Adipocyte (in vitro differentiated cells): Measurements from ENCODE around the gene UFC1.
A peak's percentile ranks its signal among the peaks of the same experiment; 100 is the strongest.

Experiments used
- DNase-seq: peaks from one replicate; pipeline ENCODE4 v3.0.0-alpha.2; 2015; ENCODE audit warnings: low read depth
- H3K27me3 ChIP-seq: replicated peaks from 2 replicates; pipeline ENCODE4 v1.7.0; 2013; ENCODE audit warnings: mild to moderate bottlenecking, low read length, moderate library complexity; ENCODE audit not compliant: control insufficient read depth, insufficient read depth
- H3K36me3 ChIP-seq: 2 replicates; pipeline ENCODE4 v1.7.0; 2013; ENCODE audit warnings: low read length, mild to moderate bottlenecking, moderate library complexity; ENCODE audit not compliant: control insufficient read depth, insufficient read depth, severe bottlenecking
- H3K4me1 ChIP-seq: 2 replicates; pipeline ENCODE4 v1.7.0; 2013; ENCODE audit warnings: mild to moderate bottlenecking, low read length, moderate library complexity; ENCODE audit not compliant: control insufficient read depth, insufficient read depth
- H3K4me3 ChIP-seq: 2 replicates; pipeline ENCODE4 v1.7.0; 2013; ENCODE audit warnings: mild to moderate bottlenecking, low read length, moderate library complexity
- H3K9ac ChIP-seq: 2 replicates; pipeline ENCODE4 v1.7.0; 2013; ENCODE audit warnings: mild to moderate bottlenecking, low read length, moderate library complexity
- H3K9me3 ChIP-seq: 2 replicates; pipeline ENCODE4 v1.7.0; 2013; ENCODE audit warnings: mild to moderate bottlenecking, low read length, moderate library complexity; ENCODE audit not compliant: control insufficient read depth

UFC1 gene

GRCh38 chr1:161121042-161121650 is 32.6 kb upstream of the UFC1 start:
- Histone ChIP-seq H3K4me1 (peaks cover 37% of the 10 kb centered on the region), H3K9ac (peak overlapping the region; percentile 2), H3K36me3 (peaks cover 54% of the 10 kb centered on the region), H3K27me3 (no peaks in the 10 kb centered on the region), H3K4me3 (no peak overlapping the region), H3K9me3 (no peaks in the 10 kb centered on the region)
- no peak for DNase-seq

DNA sequence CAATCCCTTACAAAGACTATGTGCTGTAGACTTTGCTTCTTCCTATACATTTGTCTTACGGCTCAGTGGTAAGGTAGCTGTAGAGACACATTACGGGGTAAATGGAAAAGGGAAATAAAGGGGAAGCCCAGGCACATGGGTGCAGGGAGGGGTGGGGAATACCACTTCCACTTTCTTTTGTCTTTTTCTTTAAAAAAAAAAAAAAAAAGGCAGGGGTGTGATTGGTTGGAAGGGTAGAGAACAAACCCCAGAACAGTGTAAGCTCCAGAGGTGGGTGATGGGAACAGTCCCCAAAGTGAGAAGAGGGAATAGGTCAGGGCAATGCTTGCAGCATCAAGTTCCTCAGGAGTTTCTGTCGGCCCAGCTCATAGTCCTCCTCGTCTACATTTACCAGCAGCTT is 31.9 kb upstream of the UFC1 start:
- Histone ChIP-seq H3K9ac (no peak overlapping the region), H3K4me3 (no peak overlapping the region), H3K36me3 (peaks cover 59% of the 10 kb centered on the region), H3K27me3 (no peaks in the 10 kb centered on the region), H3K4me1 (peaks cover 30% of the 10 kb centered on the region), H3K9me3 (no peaks in the 10 kb centered on the region)
- no peak for DNase-seq

- no peak for DNase-seq
- no peaks in the 10 kb centered on the region for H3K9me3 ChIP-seq
- no peaks in the 10 kb centered on the region for H3K27me3 ChIP-seq
- H3K4me1 ChIP-seq: peaks cover 32% of the 10 kb centered on the region
- no peak overlapping the region for H3K4me3 ChIP-seq
- no peak overlapping the region for H3K9ac ChIP-seq
- peaks cover 70% of the 10 kb centered on the region for H3K36me3 ChIP-seq
These were observed 30.8 kb upstream of the UFC1 start for GRCh38 chr1:161122967-161123366.

DNA sequence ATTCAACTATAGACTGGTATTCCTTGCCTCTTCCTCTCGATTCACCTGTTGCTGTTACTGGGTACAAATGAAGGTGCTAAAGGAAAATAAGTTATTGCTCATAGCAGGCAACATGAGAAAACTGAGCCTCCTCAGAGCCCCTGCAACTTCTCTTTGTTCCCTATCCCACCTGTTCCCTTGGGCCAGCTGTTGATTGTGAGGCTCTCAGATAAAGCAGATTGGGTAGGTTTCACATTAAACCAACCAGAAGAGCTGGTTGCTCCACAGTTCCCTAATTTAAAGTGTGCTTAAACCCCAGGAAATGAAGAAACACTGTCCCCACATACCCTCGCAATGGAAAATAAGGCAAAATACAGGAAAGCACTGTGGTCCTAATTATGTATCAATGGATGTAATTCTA is 26.1 kb upstream of the UFC1 start:
- no peaks in the 10 kb centered on the region for H3K27me3 ChIP-seq
- no peak overlapping the region for H3K9ac ChIP-seq
- no peak for DNase-seq
- H3K36me3 ChIP-seq: peaks cover 64% of the 10 kb centered on the region
- no peak overlapping the region for H3K4me3 ChIP-seq
- H3K4me1 ChIP-seq: peaks cover 23% of the 10 kb centered on the region
- no peaks in the 10 kb centered on the region for H3K9me3 ChIP-seq

GRCh38 chr1:161128591-161129420 is 25.0 kb upstream of the UFC1 start:
- no peak overlapping the region for H3K9ac ChIP-seq
- peaks cover 27% of the 10 kb centered on the region for H3K4me1 ChIP-seq
- DNase-seq: no peak
- H3K9me3 ChIP-seq: no peaks in the 10 kb centered on the region
- peaks cover 53% of the 10 kb centered on the region for H3K36me3 ChIP-seq
- H3K4me3 ChIP-seq: no peak overlapping the region
- no peaks in the 10 kb centered on the region for H3K27me3 ChIP-seq

- DNase-seq: no peak
- H3K27me3 ChIP-seq: no peaks in the 10 kb centered on the region
- H3K4me3 ChIP-seq: peak overlapping the region; percentile 94
- H3K4me1 ChIP-seq: peaks cover 30% of the 10 kb centered on the region
- H3K9ac ChIP-seq: peak overlapping the region; percentile 95
- no peaks in the 10 kb centered on the region for H3K9me3 ChIP-seq
- H3K36me3 ChIP-seq: peaks cover 43% of the 10 kb centered on the region
These were observed 23.5 kb upstream of the UFC1 start for GRCh38 chr1:161130266-161130665.

DNA sequence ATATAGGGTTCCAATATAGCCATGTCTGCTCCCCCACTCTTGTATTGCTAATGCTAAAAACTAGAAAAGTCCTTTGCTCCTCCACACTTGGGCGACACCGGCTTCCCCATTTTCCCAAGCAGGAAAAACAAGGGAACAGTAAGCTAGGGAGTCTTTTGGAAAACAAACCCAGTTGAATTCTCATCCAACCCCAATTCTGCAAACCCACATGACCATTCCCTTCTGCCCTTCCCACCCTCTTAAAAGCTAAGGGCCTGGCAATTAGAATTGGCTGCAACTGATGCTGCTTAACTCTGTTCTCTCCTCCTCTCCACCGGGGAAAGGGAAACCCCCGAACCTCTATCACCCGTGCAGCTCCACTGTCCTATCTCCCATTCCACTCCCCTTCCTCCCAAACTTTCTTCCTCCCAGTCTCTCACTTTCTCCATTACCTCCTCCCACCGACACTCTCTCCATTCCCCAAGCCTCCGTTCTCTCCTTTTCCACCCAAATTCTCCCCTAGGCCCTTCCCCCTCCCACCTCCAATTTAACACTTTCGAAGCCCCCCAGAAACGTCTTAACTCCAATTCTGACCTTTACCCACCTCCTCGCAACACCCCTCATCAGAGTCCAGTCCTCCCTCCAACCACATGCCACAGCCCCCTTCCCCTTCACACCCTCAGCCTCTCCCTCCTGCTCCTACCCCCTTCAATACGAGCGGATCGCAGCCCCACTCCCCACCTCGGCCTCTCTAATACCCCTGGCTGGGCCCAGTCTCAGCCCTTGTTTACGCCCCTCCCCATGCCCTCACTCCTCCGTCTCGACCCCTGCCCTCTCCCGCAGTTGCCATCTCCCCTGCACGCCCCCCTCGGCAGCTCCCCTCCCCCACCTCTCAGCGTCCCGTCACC is 22.0 kb upstream of the UFC1 start:
- peak overlapping the region; percentile 95 for H3K9ac ChIP-seq
- H3K9me3 ChIP-seq: no peaks in the 10 kb centered on the region
- DNase-seq: peak; percentile 67
- no peaks in the 10 kb centered on the region for H3K27me3 ChIP-seq
- H3K4me3 ChIP-seq: peak overlapping the region; percentile 94
- peaks cover 30% of the 10 kb centered on the region for H3K4me1 ChIP-seq
- H3K36me3 ChIP-seq: peaks cover 33% of the 10 kb centered on the region

DNA sequence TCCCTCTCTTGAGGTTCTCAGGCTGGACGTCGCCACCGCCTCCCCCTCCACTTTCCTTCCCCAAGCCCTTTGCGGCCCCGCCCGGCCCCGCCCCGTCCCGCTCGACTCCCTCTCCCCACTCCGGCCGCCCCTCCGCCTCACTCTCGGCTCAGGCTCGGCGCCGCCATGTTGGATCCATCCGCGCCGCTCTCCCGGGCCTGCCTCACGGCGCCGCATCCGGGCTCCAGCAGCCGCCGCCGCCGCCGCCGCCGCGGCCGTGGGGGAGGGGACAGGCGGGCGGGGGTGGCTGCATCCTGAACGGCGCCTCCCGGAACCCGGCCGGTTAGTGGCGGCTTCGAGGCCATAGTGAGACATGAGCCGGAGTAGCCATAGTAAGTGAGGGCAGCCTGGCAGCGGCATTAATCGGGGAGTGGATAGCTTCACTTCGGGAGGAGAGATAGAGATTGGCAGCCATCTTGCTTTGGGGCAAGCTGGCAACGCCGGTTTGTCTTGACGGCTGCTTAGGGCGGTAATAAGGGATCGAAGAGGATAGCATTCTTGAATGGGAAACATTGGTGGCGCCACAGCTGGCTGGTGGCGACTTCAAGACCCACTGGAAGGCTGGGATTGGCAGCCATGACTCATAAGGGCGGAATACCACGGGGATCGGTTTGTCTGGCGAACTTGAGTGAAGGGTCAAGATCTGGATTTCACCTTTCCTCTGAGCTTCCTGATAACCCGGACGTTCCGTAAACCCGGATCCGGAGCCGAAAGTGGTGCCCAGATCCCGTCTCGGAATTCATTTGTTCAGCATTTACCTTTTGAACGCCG is 21.2 kb upstream of the UFC1 start, which contains the start of gene DEDD:
Gene DEDD, minus strand, starts transcription at position 258 of the 810 bp plus-strand sequence. CDS start 8,205 bp downstream, outside the sequence.
- H3K9me3 ChIP-seq: no peaks in the 10 kb centered on the region
- H3K27me3 ChIP-seq: no peaks in the 10 kb centered on the region
- peaks cover 24% of the 10 kb centered on the region for H3K36me3 ChIP-seq
- H3K4me3 ChIP-seq: peak within 1 kb of the TSS; percentile 94
- peak within 1 kb of the TSS; percentile 95 for H3K9ac ChIP-seq
- H3K4me1 ChIP-seq: peaks cover 34% of the 10 kb centered on the region
- DNase-seq: peak; percentile 96

- Histone ChIP-seq H3K4me3 (peak overlapping the region; percentile 94), H3K4me1 (peaks cover 35% of the 10 kb centered on the region), H3K9ac (peak overlapping the region; percentile 95), H3K9me3 (no peaks in the 10 kb centered on the region), H3K27me3 (no peaks in the 10 kb centered on the region), H3K36me3 (peaks cover 18% of the 10 kb centered on the region)
- no peak for DNase-seq
These were observed 20.5 kb upstream of the UFC1 start for GRCh38 chr1:161133220-161133740.

DNA sequence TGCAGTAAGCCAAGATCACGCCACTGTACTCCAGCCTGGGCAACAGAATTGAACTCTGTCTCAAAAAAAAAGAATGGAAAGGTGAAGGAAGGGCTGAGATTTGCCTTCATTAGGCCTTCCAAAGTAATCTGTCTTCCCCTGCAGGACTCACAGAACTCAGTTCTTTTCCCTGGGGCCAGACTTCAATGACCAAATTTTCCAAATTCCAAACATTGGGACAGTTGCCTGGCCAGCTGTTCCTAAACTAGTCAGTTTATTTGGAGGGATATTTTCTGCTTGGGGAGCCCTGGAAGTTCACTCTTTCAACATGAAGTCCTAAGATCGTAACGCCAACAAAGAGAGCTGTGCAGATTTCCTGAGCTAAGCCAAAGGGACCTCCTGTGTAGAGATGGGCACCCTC is 15.9 kb upstream of the UFC1 start:
- no peak for DNase-seq
- H3K4me3 ChIP-seq: no peak overlapping the region
- H3K27me3 ChIP-seq: no peaks in the 10 kb centered on the region
- no peaks in the 10 kb centered on the region for H3K36me3 ChIP-seq
- peak overlapping the region; percentile 20 for H3K9ac ChIP-seq
- no peaks in the 10 kb centered on the region for H3K9me3 ChIP-seq
- H3K4me1 ChIP-seq: peaks cover 19% of the 10 kb centered on the region
